ENCODE data around the gene CNTNAP2. TPM values are rescaled to one million over a fixed set of nuclear protein-coding genes. Genes with fewer than 3 reads are reported as not detected.

CNTNAP2 gene
- total RNA-seq, 1 experiment from 2014 or later = 64.5 TPM

DNA sequence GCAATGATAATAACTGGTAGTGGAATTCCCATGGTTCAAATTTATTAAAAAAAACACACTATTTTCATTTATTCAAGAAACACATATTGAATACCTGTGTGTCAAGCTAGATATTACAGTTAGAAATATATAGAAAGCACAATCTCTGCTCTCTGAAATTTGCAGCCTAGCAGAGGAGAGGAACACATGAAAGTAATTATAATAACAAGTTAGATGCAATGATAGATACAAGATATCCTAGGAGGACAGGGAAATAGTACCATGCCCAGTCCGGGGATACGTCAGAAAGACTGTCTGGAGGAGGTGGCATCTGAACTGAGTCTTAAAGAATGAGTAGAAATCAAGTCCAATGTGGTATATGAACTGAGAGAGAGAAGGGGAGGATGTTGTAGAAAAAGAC, 1988.3 kb downstream of the CNTNAP2 start:
- H2AK5ac ChIP-seq (ENCODE audit: insufficient read length, low read length) = no peak overlapping the region
- Mint-ChIP-seq H3K4me1 (peaks cover 20 to 26% of the 10 kb centered on the region in 2 experiments), H3K4me3 (no peak overlapping the region), H3K9me3 (peaks cover 2 to 5% of the 10 kb centered on the region in 2 experiments; a peak in 3 of 5 replicates), H3K27me3 (ENCODE audit: low read depth) (no peaks in the 10 kb centered on the region), H3K27ac (no peak overlapping the region), H3K36me3 (ENCODE audit: insufficient read depth in 1 of 3, low read depth in 3 of 3) (peaks cover 0 to 3% (median 1%) of the 10 kb centered on the region in 3 experiments; a peak in 1 of 7 replicates)
- H4K5ac ChIP-seq (ENCODE audit: insufficient read length, low read depth, low read length) = no peak overlapping the region
- no peak overlapping the region for H2BK5ac ChIP-seq (ENCODE audit: insufficient read length, low read length)
- H3K4ac ChIP-seq (ENCODE audit: low read depth, low read length) = no peak overlapping the region
- H2BK15ac ChIP-seq (ENCODE audit: low read depth, low read length) = no peak overlapping the region
- no peak overlapping the region for H4K91ac ChIP-seq (ENCODE audit: insufficient read length, low read depth, low read length)
- no peaks in the 10 kb centered on the region for H4K20me1 ChIP-seq (ENCODE audit: control insufficient read depth, insufficient read depth, insufficient read length)
- no peak overlapping the region for H3T11ph ChIP-seq (ENCODE audit: low read length)
- H3K18ac ChIP-seq (ENCODE audit: insufficient read length, low read depth, low read length) = no peak overlapping the region
- H2AFZ ChIP-seq (ENCODE audit: low read length) = no peak overlapping the region
- H3K27me3 ChIP-seq (ENCODE audit: insufficient read depth, low read length) = no peaks in the 10 kb centered on the region
- no peak overlapping the region for H4K8ac ChIP-seq (replicated peaks; ENCODE audit: insufficient read length, low read depth, low read length)
- no peak overlapping the region for H3K9ac ChIP-seq (ENCODE audit: extremely low read depth, insufficient read length, low read length)
- no peaks in the 10 kb centered on the region for H3K79me1 ChIP-seq (ENCODE audit: insufficient read depth, low read depth, low read length, poor library complexity, severe bottlenecking)
- H3K23ac ChIP-seq (ENCODE audit: insufficient read length, low read depth, low read length) = no peak overlapping the region
- H3K56ac ChIP-seq (ENCODE audit: insufficient read length, low read depth, low read length) = no peak overlapping the region
- WGBS (ENCODE audit: extremely low coverage, insufficient read length, low lambda C conversion rate) = no CpG with 5 or more reads among the region's 2 CpGs
- H3K79me2 ChIP-seq (ENCODE audit: insufficient read depth, low read length) = no peaks in the 10 kb centered on the region
- H3K4me1 ChIP-seq (ENCODE audit: insufficient read depth, low read length) = peaks cover 6% of the 10 kb centered on the region; the same call in 1 of the 2 replicates
- no peak for DNase-seq
- no peak overlapping the region for H3K4me2 ChIP-seq (ENCODE audit: insufficient read depth, insufficient read length, low read length)
- H2BK12ac ChIP-seq (ENCODE audit: insufficient read length, low read depth, low read length) = no peak overlapping the region
- H3K14ac ChIP-seq (ENCODE audit: insufficient read depth, low read length) = no peak overlapping the region
- no peak overlapping the region for H3K27ac ChIP-seq (ENCODE audit: insufficient read length, low read depth, low read length)
- H2BK120ac ChIP-seq (ENCODE audit: low read depth, low read length, poor library complexity, severe bottlenecking) = no peak overlapping the region
- H2BK20ac ChIP-seq (ENCODE audit: low read depth, low read length, poor library complexity, severe bottlenecking) = no peak overlapping the region
- H3K9me3 ChIP-seq (ENCODE audit: control insufficient read depth, low read depth, low read length) = no peaks in the 10 kb centered on the region
- TF ChIP-seq, protein P1, sequence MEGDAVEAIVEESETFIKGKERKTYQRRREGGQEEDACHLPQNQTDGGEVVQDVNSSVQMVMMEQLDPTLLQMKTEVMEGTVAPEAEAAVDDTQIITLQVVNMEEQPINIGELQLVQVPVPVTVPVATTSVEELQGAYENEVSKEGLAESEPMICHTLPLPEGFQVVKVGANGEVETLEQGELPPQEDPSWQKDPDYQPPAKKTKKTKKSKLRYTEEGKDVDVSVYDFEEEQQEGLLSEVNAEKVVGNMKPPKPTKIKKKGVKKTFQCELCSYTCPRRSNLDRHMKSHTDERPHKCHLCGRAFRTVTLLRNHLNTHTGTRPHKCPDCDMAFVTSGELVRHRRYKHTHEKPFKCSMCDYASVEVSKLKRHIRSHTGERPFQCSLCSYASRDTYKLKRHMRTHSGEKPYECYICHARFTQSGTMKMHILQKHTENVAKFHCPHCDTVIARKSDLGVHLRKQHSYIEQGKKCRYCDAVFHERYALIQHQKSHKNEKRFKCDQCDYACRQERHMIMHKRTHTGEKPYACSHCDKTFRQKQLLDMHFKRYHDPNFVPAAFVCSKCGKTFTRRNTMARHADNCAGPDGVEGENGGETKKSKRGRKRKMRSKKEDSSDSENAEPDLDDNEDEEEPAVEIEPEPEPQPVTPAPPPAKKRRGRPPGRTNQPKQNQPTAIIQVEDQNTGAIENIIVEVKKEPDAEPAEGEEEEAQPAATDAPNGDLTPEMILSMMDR (conservative IDR thresholded peaks at IDR 0.05) = no peak
- H3K23me2 ChIP-seq (ENCODE audit: insufficient read length, low read depth, low read length, poor library complexity, severe bottlenecking) = no peaks in the 10 kb centered on the region
